Ovary (tissue), 9 donors: ENCODE measurements around the gene PMIS2. TPM values are rescaled to one million over a fixed set of nuclear protein-coding genes. Genes with fewer than 3 reads are reported as not detected.

Experiments used
- DNase-seq, 5 donors: peaks; one replicate each; pipeline ENCODE4 v3.0.0-alpha.2; 2019 to 2020
- H3K27ac ChIP-seq, 2 donors: fragments of 200-600 bp; one replicate each; pipeline versions ENCODE4 v1.5.1 to v1.8.0; 2019 to 2022
- H3K27me3 ChIP-seq: fragments of 200-600 bp; one replicate; pipeline ENCODE4 v1.8.0; 2022
- H3K36me3 ChIP-seq: fragments of 200-600 bp; sonication (generic); one replicate; pipeline ENCODE4 v1.5.1; 2019
- H3K4me1 ChIP-seq: one replicate; pipeline ENCODE4 v1.8.1; 2013; ENCODE audit warnings: mild to moderate bottlenecking, moderate library complexity; ENCODE audit not compliant: insufficient read depth
- H3K4me3 ChIP-seq: fragments of 200-600 bp; sonication (generic); one replicate; pipeline ENCODE4 v1.5.1; 2017
- H3K9me3 ChIP-seq, 2 donors: fragments of 200-600 bp in 1 of 2; sonication (generic) in 1 of 2; one replicate each; pipeline versions ENCODE4 v1.5.1 to v1.8.1; 2013 to 2019; ENCODE audit warnings: mild to moderate bottlenecking in 1 of 2, moderate library complexity in 1 of 2
- CTCF ChIP-seq, 3 donors: fragments of 450-650 bp in 2 of 3; fragments of 200-600 bp in 1 of 3; IDR thresholded peaks; one replicate each; pipeline versions ENCODE4 v1.5.1 to v1.8.0; 2016 to 2022; ENCODE audit warnings: antibody characterized with exemption in 3 of 3, mild to moderate bottlenecking in 1 of 3
- EP300 ChIP-seq: sonication (generic); formaldehyde crosslinking; IDR thresholded peaks from one replicate; pipeline ENCODE4 v1.6.1; 2017; ENCODE audit warnings: antibody characterized with exemption
- POLR2A ChIP-seq: fragments of 450-650 bp; IDR thresholded peaks from one replicate; pipeline ENCODE4 v1.6.1; 2017; ENCODE audit warnings: antibody characterized with exemption, mild to moderate bottlenecking, moderate library complexity
- WGBS, 3 donors: extraction: QIAGEN DNeasy Blood & Tissue Kit in 1 of 3; methylation state at CpG; one replicate each; pipeline versions ENCODE4 v1.1.5 to v1.1.7; 2013 to 2017; 5-methylcytosine and 5-hydroxymethylcytosine counted together
- intact Hi-C, 4 donors: fragments of 100-400 bp; cut with DNase I; formaldehyde crosslinking; loops; one replicate each; pipeline versions ENCODE4 v1.11.0 to v1.15.1; 2022 to 2023
- polyA plus RNA-seq, 2 donors: library from polyadenylated mRNA; stranded (reverse); fragments of 200-250 nt in 1 of 2; fragments of 350-450 nt in 1 of 2; fragmentation: Illumina TruSeq in 1 of 2; extraction: RNeasy Lipid Tissue Mini Kit (QIAGEN cat#74804) in 1 of 2; gene quantifications; one replicate each; pipeline ENCODE4 v1.2.3, GENCODE V29; 2013 to 2014
- total RNA-seq, 7 donors: library from RNA; depleted of rRNA in 2 of 7; stranded (reverse); fragments of >200 nt in 2 of 7; fragmentation: NEBNext Ultra II Directional in 3 of 7; extraction: Animal tissue kit (Norgen Biotek cat#: 25700) in 3 of 7; gene quantifications; one replicate each; pipeline versions ENCODE4 v1.1.0 to v1.2.4, GENCODE V29; 2016 to 2023
- donor health status: DM: no; HTN: no; CAD: no; lungs with moderate emphysema.
- donor health status: DM: no; HTN: no; CAD: no.
- donor health status: Bipolar disorder and iron deficiency.
- donor health status: DM: yes; HTN: yes; CAD: no.
- donor health status: DM: no; HTN: no; CAD: no.
- donor health status: DM: yes; HTN: yes; CAD: no.

Gene PMIS2
- total and polyA plus RNA-seq, 9 donors, result not detected

- Histone ChIP-seq H3K9me3 (no peaks in the 10 kb centered on the region), H3K27ac (no peak overlapping the region), H3K36me3 (no peaks in the 10 kb centered on the region), H3K27me3 (no peaks in the 10 kb centered on the region), H3K4me1 (peaks cover 3% of the 10 kb centered on the region), H3K4me3 (no peak overlapping the region)
- intact Hi-C loops, result no loop called here
- TF ChIP-seq EP300 (no peak), POLR2A (no peak), CTCF (IDR thresholded peaks at IDR 0.05) (no peak)
- 78 to 84% (median 80%) methylated on average over 3 of the region's 3 CpGs for WGBS, 3 donors
- DNase-seq, result no peak
Observed at GRCh38 chr19:35607661-35608060, 21.7 kb downstream of the PMIS2 start.

GRCh38 chr19:35608251-35608650 lies 22.3 kb downstream of the PMIS2 start:
- 67 to 81% (median 74%) methylated on average over 2 of the region's 2 CpGs for WGBS, 3 donors
- H3K36me3 ChIP-seq, result no peaks in the 10 kb centered on the region
- no peak overlapping the region for H3K4me3 ChIP-seq
- no peaks in the 10 kb centered on the region for H3K27me3 ChIP-seq
- TF ChIP-seq CTCF (IDR thresholded peaks at IDR 0.05) (no peak), POLR2A (no peak), EP300 (no peak)
- no peak for DNase-seq
- H3K9me3 ChIP-seq, result no peaks in the 10 kb centered on the region
- H3K4me1 ChIP-seq, result peaks cover 5% of the 10 kb centered on the region
- intact Hi-C loops, result no loop called here
- no peak overlapping the region for H3K27ac ChIP-seq

GRCh38 chr19:35609851-35610353 lies 23.9 kb downstream of the PMIS2 start:
- 70 to 87% (median 72%) methylated on average over 6 of the region's 6 CpGs for whole genome bisulfite sequencing, 3 donors
- no peak for TF ChIP-seq CTCF (IDR thresholded peaks at IDR 0.05)
- TF ChIP-seq EP300, result no peak
- no peak for TF ChIP-seq POLR2A
- Histone ChIP-seq H3K36me3 (no peaks in the 10 kb centered on the region), H3K4me1 (peaks cover 5% of the 10 kb centered on the region), H3K27me3 (no peaks in the 10 kb centered on the region), H3K4me3 (no peak overlapping the region), H3K27ac (no peak overlapping the region), H3K9me3 (no peaks in the 10 kb centered on the region)
- intact Hi-C loops, result loop anchor here in 2 of 4 donors (10.0 kb wide), 2 partner anchors 65 to 345 kb away; partner anchors contain the start of genes TMEM147 (in 1 of the 2) and USF2 (in 1 of the 2)
- DNase-seq, result no peak

- no peaks in the 10 kb centered on the region for H3K9me3 ChIP-seq
- 25 to 31% (median 29%) methylated on average over 9 of the region's 9 CpGs for WGBS, 3 donors
- H3K36me3 ChIP-seq, result no peaks in the 10 kb centered on the region
- H3K4me3 ChIP-seq, result peak overlapping the region; percentile 77
- intact Hi-C loops, result loop anchor here in 2 of 4 donors (10.0 kb wide), 2 partner anchors 67 to 347 kb away; partner anchors contain the start of genes TMEM147 (in 1 of the 2) and USF2 (in 1 of the 2)
- DNase-seq, result no peak
- H3K27ac ChIP-seq, result peak overlapping the region in 1 of 2 donors; percentile 85
- H3K27me3 ChIP-seq, result no peaks in the 10 kb centered on the region
- peaks cover 5% of the 10 kb centered on the region for H3K4me1 ChIP-seq
- no peak for TF ChIP-seq EP300
- no peak for TF ChIP-seq CTCF (IDR thresholded peaks at IDR 0.05)
- TF ChIP-seq POLR2A, result no peak
Observed at GRCh38 chr19:35612224-35612558, 26.2 kb downstream of the PMIS2 start.
